Tibial nerve (tissue), 4 donors: ENCODE data around the gene ABO. TPM values are rescaled to one million over a fixed set of nuclear protein-coding genes. Genes with fewer than 3 reads are reported as not detected.
A peak's percentile ranks its signal among the peaks of the same experiment; 100 is the strongest.
"Not testable (repeated sequence)": the region's sequence is repeated elsewhere in the genome, so short reads cannot be mapped to it uniquely, and the experiment has no call there.

Source experiments
- DNase-seq, 2 donors: peaks; one replicate each; pipeline ENCODE4 v3.0.0-alpha.2; 2019; ENCODE audit warnings: low spot score in 2 of 2
- H3K27ac ChIP-seq, 4 donors: fragments of 200-600 bp; sonication (generic) in 3 of 4; one replicate each; pipeline ENCODE4 v1.5.1; 2017 to 2019; ENCODE audit warnings: mild to moderate bottlenecking in 1 of 4
- H3K27me3 ChIP-seq, 2 donors: fragments of 200-600 bp; sonication (generic) in 1 of 2; one replicate each; pipeline versions ENCODE4 v1.5.1 to v1.6.0; 2017 to 2019
- H3K36me3 ChIP-seq, 3 donors: fragments of 200-600 bp; sonication (generic); one replicate each; pipeline ENCODE4 v1.5.1; 2018 to 2019
- H3K4me1 ChIP-seq, 4 donors: fragments of 200-600 bp; sonication (generic) in 3 of 4; one replicate each; pipeline ENCODE4 v1.5.1; 2017 to 2019
- H3K4me3 ChIP-seq, 4 donors: fragments of 200-600 bp; sonication (generic) in 3 of 4; one replicate each; pipeline ENCODE4 v1.5.1; 2017 to 2019; ENCODE audit warnings: mild to moderate bottlenecking in 1 of 4, moderate library complexity in 1 of 4
- H3K9me3 ChIP-seq, 4 donors: fragments of 200-600 bp; sonication (generic) in 3 of 4; one replicate each; pipeline ENCODE4 v1.5.1; 2017 to 2019
- CTCF ChIP-seq, 5 experiments: fragments of 200-600 bp in 3 of 5; fragments of 450-650 bp in 2 of 5; sonication (generic) in 3 of 5; IDR thresholded peaks; one replicate each; pipeline ENCODE4 v1.5.1; 2016 to 2019; ENCODE audit warnings: antibody characterized with exemption in 5 of 5, mild to moderate bottlenecking in 3 of 5, moderate library complexity in 2 of 5
- EP300 ChIP-seq, 2 donors: sonication (generic); formaldehyde crosslinking; IDR thresholded peaks; one replicate each; pipeline ENCODE4 v1.6.1; 2017; ENCODE audit warnings: antibody characterized with exemption in 2 of 2, mild to moderate bottlenecking in 1 of 2
- POLR2A ChIP-seq, 2 donors: fragments of 450-650 bp; IDR thresholded peaks; one replicate each; pipeline ENCODE4 v1.6.1; 2017; ENCODE audit warnings: antibody characterized with exemption in 2 of 2, mild to moderate bottlenecking in 2 of 2, moderate library complexity in 2 of 2
- WGBS, 2 donors: methylation state at CpG; one replicate each; pipeline ENCODE4 v1.1.5; 2018; 5-methylcytosine and 5-hydroxymethylcytosine counted together
- total RNA-seq, 4 donors: library from RNA; depleted of rRNA; stranded (reverse); fragments of >200 nt; gene quantifications; one replicate each; pipeline ENCODE4 v1.1.0, GENCODE V29; 2016

Gene ABO
- total RNA-seq, 4 donors from 2014 or later, result 4.8 to 25.5 (median 8.9) TPM

- DNase-seq, result no peak
- 78 to 80% methylated on average over 11 of the region's 11 CpGs for WGBS, 2 donors
- H3K4me1 ChIP-seq, result peaks cover 0 to 9% (median 0%) of the 10 kb centered on the region in 4 donors
- TF ChIP-seq POLR2A (IDR thresholded peaks at IDR 0.05) (no peak), EP300 (IDR thresholded peaks at IDR 0.05) (no peak), CTCF (IDR thresholded peaks at IDR 0.05) (no peak)
- peak overlapping the region in 1 of 4 donors; percentile 66 for H3K4me3 ChIP-seq
- H3K27ac ChIP-seq, result peak overlapping the region in 3 of 4 donors; percentile 81 to 90 (median 89)
- peaks cover 0 to 34% of the 10 kb centered on the region in 2 donors for H3K27me3 ChIP-seq
- H3K36me3 ChIP-seq, result no peaks in the 10 kb centered on the region
- H3K9me3 ChIP-seq, result peaks cover 0 to 7% (median 0%) of the 10 kb centered on the region in 4 donors
Observed at GRCh38 chr9:133273819-133274218, 1.2 kb downstream of the ABO start.

- Histone ChIP-seq H3K4me3 (no peak overlapping the region), H3K9me3 (peaks cover 0 to under 1% (median 0%) of the 10 kb centered on the region in 4 donors), H3K4me1 (peaks cover 0 to 9% (median 0%) of the 10 kb centered on the region in 4 donors), H3K27ac (peak overlapping the region in 2 of 4 donors; percentile 89 to 90), H3K27me3 (peaks cover 0 to 36% of the 10 kb centered on the region in 2 donors), H3K36me3 (no peaks in the 10 kb centered on the region)
- WGBS, 2 donors, result 74 to 87% methylated on average over 7 of the region's 7 CpGs
- peak in 1 of 2 donors; percentile 7 for TF ChIP-seq EP300 (IDR thresholded peaks at IDR 0.05)
- TF ChIP-seq CTCF (IDR thresholded peaks at IDR 0.05), result no peak
- no peak for DNase-seq
Observed at GRCh38 chr9:133273098-133273497, 1.9 kb downstream of the ABO start.

DNA sequence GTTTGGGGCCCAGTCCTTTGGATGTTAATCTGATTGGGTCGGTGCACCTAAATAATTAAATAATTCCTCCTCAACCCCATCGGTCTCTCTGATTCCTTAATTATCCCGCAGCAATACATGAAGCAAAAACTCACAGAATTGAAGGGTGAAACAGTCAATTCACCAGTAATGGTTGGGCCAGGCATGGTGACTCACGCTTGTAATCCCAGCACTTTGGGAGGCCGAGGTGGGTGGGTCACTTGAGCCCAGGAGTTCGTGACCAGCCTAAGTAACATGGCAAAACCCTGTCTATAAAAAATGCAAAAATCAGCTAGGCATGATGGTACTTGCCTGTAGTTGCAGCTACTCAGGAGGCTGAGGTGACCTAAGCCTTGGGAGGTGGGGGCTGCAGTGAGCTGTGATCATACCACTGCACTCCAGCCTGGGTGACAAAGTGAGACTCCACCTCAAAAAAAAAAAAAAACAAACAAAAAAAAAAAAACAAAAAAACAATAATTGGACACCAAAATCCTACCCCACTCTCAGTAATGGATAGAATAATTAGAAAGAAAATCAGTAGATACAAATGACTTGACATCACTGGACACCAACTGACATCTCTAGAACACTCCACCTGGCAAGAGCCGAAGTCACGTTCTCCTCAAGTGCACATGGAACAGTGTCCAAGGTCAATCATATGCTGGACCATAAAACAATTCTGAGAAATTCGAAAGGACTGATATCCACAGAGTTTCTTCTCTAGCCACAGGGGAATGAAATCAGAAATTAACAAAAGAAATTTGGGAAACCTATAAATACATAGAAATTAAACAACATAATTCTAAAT, 5.3 kb downstream of the ABO start:
- TF ChIP-seq EP300 (IDR thresholded peaks at IDR 0.05) (no peak), POLR2A (IDR thresholded peaks at IDR 0.05) (no peak), CTCF (IDR thresholded peaks at IDR 0.05) (no peak)
- Histone ChIP-seq H3K4me1 (no peaks in the 10 kb centered on the region), H3K36me3 (no peaks in the 10 kb centered on the region), H3K27me3 (peaks cover 0 to 7% of the 10 kb centered on the region in 2 donors), H3K9me3 (no peaks in the 10 kb centered on the region), H3K4me3 (no peak overlapping the region), H3K27ac (no peak overlapping the region)
- 86 to 89% methylated on average over 9 of the region's 9 CpGs for WGBS, 2 donors
- DNase-seq, result no peak

GRCh38 chr9:133269136-133269535, 5.9 kb downstream of the ABO start:
- H3K9me3 ChIP-seq, H3K27me3 ChIP-seq, H3K4me3 ChIP-seq, H3K4me1 ChIP-seq, DNase-seq, H3K27ac ChIP-seq, H3K36me3 ChIP-seq: not testable (repeated sequence)
- WGBS, 2 donors, result 50 to 69% methylated on average over 2 of the region's 2 CpGs

DNA sequence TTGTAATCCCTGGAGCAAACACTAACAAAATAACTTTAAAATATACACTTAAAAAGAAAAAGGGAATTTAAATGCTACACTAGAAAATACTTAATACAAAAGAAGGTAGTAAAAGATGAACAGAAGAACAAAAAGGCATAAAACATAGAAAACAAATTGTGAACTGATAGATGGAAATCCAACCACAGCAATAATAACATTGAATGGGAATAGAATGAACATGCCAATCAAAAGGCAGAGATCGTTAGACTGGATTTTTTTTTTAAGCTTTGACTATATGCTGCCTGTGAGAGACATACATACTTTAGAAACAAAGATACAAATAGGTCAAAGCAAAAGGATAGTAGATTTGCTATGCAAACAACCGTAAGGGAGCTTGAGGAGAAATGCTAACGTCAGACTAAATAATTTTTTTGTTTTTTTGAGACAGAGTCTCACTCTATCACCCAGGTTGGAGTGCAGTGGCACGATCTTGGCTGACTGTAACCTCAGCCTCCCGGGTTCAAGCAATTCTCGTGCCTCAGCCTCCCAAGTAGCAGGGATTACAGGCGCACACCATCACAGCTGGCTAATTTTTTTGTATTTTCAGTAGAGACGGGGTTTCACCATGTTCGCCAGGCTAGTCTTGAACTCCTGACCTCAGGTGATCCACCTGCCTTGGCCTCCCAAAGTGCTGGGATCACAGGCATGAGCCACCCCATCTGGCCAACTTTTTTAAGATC, 6.5 kb downstream of the ABO start:
- no peak for TF ChIP-seq EP300 (IDR thresholded peaks at IDR 0.05)
- TF ChIP-seq CTCF (IDR thresholded peaks at IDR 0.05), result no peak
- TF ChIP-seq POLR2A (IDR thresholded peaks at IDR 0.05), result no peak
- DNase-seq, result no peak
- Histone ChIP-seq H3K36me3 (no peaks in the 10 kb centered on the region), H3K27ac (no peak overlapping the region), H3K4me1 (no peaks in the 10 kb centered on the region), H3K9me3 (no peaks in the 10 kb centered on the region), H3K4me3 (no peak overlapping the region), H3K27me3 (peaks cover 0 to 7% of the 10 kb centered on the region in 2 donors)
- WGBS, 2 donors, result 75 to 83% methylated on average over 9 of the region's 9 CpGs
